SK-N-SH (cell line): ENCODE measurements around the gene SLC12A7. TPM values are rescaled to one million over a fixed set of nuclear protein-coding genes. Genes with fewer than 3 reads are reported as not detected.

Experiments
- CTCF ChIA-PET: fragments of 300-600, 350-600 bp; formaldehyde crosslinking; extraction: SDS; loops from one replicate; lab custom pipeline; 2021; lab: Yijun Ruan, JAX
- POLR2A ChIA-PET: fragments of 350-600 bp; sonication (Branson Sonifier 250); formaldehyde crosslinking; extraction: SDS; loops from one replicate; lab custom pipeline; 2020; ENCODE audit warnings: antibody characterized with exemption, inconsistent platforms; lab: Yijun Ruan, JAX
- DNase-seq: peaks from one replicate; pipeline ENCODE4 v3.0.0; 2012
- H2AFZ ChIP-seq: fragments of 200-600 bp; sonication (generic); 2 replicates; pipeline ENCODE4 v1.8.1; 2016; ENCODE audit warnings: antibody characterized with exemption, mild to moderate bottlenecking, low read depth
- H3F3A ChIP-seq: fragments of 200-600 bp; sonication (generic); replicated peaks from 2 replicates; pipeline ENCODE3; 2016; ENCODE audit warnings: antibody characterized with exemption, mild to moderate bottlenecking; ENCODE audit not compliant: insufficient read depth
- H3K27ac ChIP-seq, 2 experiments: fragments of 200-500 bp in 1 of 2; fragments of 200-600 bp in 1 of 2; sonication (Bioruptor generic) in 1 of 2; sonication (generic), shearing (Covaris generic) in 1 of 2; 2 replicates each; pipeline versions ENCODE4 v1.5.1 to v1.6.1; 2014 to 2016; ENCODE audit warnings: low read depth in 2 of 2, inconsistent platforms in 1 of 2, low read length in 1 of 2, mild to moderate bottlenecking in 1 of 2, mixed read lengths in 1 of 2
- H3K27me3 ChIP-seq: fragments of 200-600 bp; sonication (generic), shearing (Covaris generic); 2 replicates; pipeline ENCODE4 v1.6.1; 2016; ENCODE audit warnings: mixed run types; ENCODE audit not compliant: insufficient read depth
- H3K36me3 ChIP-seq, 2 experiments: fragments of 200-500 bp in 1 of 2; fragments of 200-600 bp in 1 of 2; sonication (Bioruptor generic) in 1 of 2; sonication (generic) in 1 of 2; replicated peaks in 1 of 2; 2 replicates each; pipeline versions ENCODE3 to v1.5.1; 2014 to 2016; ENCODE audit warnings: low read length in 1 of 2, mild to moderate bottlenecking in 1 of 2; ENCODE audit not compliant: insufficient read depth in 2 of 2, control insufficient read depth in 1 of 2
- H3K4me1 ChIP-seq, 2 experiments: fragments of 200-500 bp in 1 of 2; fragments of 200-600 bp in 1 of 2; sonication (Bioruptor generic) in 1 of 2; sonication (generic), shearing (Covaris generic) in 1 of 2; 2 replicates each; pipeline versions ENCODE4 v1.5.1 to v1.6.1; 2014 to 2016; ENCODE audit warnings: low read depth in 1 of 2, low read length in 1 of 2, mixed run types in 1 of 2; ENCODE audit not compliant: insufficient read depth in 2 of 2, control insufficient read depth in 1 of 2
- H3K4me2 ChIP-seq: fragments of 200-600 bp; sonication (generic), shearing (Covaris generic); 2 replicates; pipeline ENCODE4 v1.6.1; 2017; ENCODE audit warnings: mixed run types
- H3K4me3 ChIP-seq, 2 experiments: fragments of 200-500 bp in 1 of 2; fragments of 200-600 bp in 1 of 2; sonication (Bioruptor generic) in 1 of 2; sonication (generic), shearing (Covaris generic) in 1 of 2; 2 replicates each; pipeline versions ENCODE4 v1.5.1 to v1.8.1; 2014 to 2016; ENCODE audit warnings: low read depth in 2 of 2, inconsistent platforms in 1 of 2, low read length in 1 of 2, mild to moderate bottlenecking in 1 of 2, mixed read lengths in 1 of 2, moderate library complexity in 1 of 2
- H3K79me2 ChIP-seq: fragments of 200-600 bp; sonication (generic); 2 replicates; pipeline ENCODE4 v1.8.1; 2017; ENCODE audit warnings: mild to moderate bottlenecking; ENCODE audit not compliant: insufficient read depth
- H3K9ac ChIP-seq: fragments of 200-600 bp; sonication (generic); 2 replicates; pipeline ENCODE4 v1.6.1; 2017; ENCODE audit warnings: mixed run types
- H3K9me2 ChIP-seq: fragments of 200-600 bp; sonication (generic); 2 replicates; pipeline ENCODE4 v1.6.1; 2017; ENCODE audit warnings: mixed run types
- H3K9me3 ChIP-seq: fragments of 200-600 bp; sonication (generic); 2 replicates; pipeline ENCODE4 v1.6.1; 2017; ENCODE audit warnings: mixed run types, mild to moderate bottlenecking, moderate library complexity
- H4K20me1 ChIP-seq: fragments of 200-600 bp; sonication (generic); 2 replicates; pipeline ENCODE4 v1.6.1; 2017; ENCODE audit warnings: mild to moderate bottlenecking, mixed run types; ENCODE audit not compliant: insufficient read depth
- ELF1 ChIP-seq: IDR thresholded peaks from 2 replicates; pipeline ENCODE4 v1.4.0; 2012
- GATA2 ChIP-seq: sonication (generic); formaldehyde crosslinking; IDR thresholded peaks from 2 replicates; pipeline ENCODE4 v1.5.0; 2020; ENCODE audit warnings: mild to moderate bottlenecking, missing genetic modification reagents
- MEF2A ChIP-seq: IDR thresholded peaks from 2 replicates; pipeline ENCODE4 v1.4.0; 2012; ENCODE audit warnings: low read depth, borderline replicate concordance
- NRF1 ChIP-seq: IDR thresholded peaks from 2 replicates; pipeline ENCODE4 v1.6.1; 2012; ENCODE audit warnings: low read depth, mild to moderate bottlenecking, low read length
- RCOR1 ChIP-seq: fragments of 150-350 bp; IDR thresholded peaks from 2 replicates; pipeline ENCODE4 v1.6.1; 2017; ENCODE audit warnings: antibody characterized with exemption, low read length
- RFX5 ChIP-seq: IDR thresholded peaks from 2 replicates; pipeline ENCODE4 v1.6.1; 2012; ENCODE audit warnings: mild to moderate bottlenecking, improper control_type of control experiment, low read length
- SIN3A ChIP-seq: IDR thresholded peaks from 2 replicates; pipeline ENCODE4 v1.6.1; 2012; ENCODE audit warnings: low read depth, mild to moderate bottlenecking, low read length, moderate library complexity, borderline replicate concordance
- SMC3 ChIP-seq: IDR thresholded peaks from 2 replicates; pipeline ENCODE4 v1.6.1; 2012; ENCODE audit warnings: low read depth, low read length, improper control_type of control experiment
- YY1 ChIP-seq: IDR thresholded peaks from 2 replicates; pipeline ENCODE4 v1.4.0; 2012; ENCODE audit warnings: low read depth, mild to moderate bottlenecking
- WGBS: methylation state at CpG from one replicate; pipeline ENCODE4 v1.1.6; 2017; ENCODE audit warnings: low lambda C conversion rate; 5-methylcytosine and 5-hydroxymethylcytosine counted together
- polyA plus RNA-seq, 3 experiments: library from polyadenylated mRNA; depleted of rRNA; stranded (reverse); fragments of >200 nt; gene quantifications; 2 replicates each; pipeline ENCODE4 v1.2.3, GENCODE V29; 2012
- TF ChIP-seq, protein P1 (sequence below): IDR thresholded peaks from 2 replicates; pipeline ENCODE4 v1.4.0; 2012; ENCODE audit warnings: low read depth, borderline replicate concordance
- TF ChIP-seq, protein P2 (sequence below): fragments of 200-600 bp; sonication (generic); IDR thresholded peaks from 2 replicates; pipeline ENCODE4 v1.6.1; 2017; ENCODE audit warnings: antibody characterized with exemption, mild to moderate bottlenecking, moderate library complexity
- TF ChIP-seq, protein P3 (sequence below): IDR thresholded peaks from 2 replicates; pipeline ENCODE4 v1.4.0; 2012; ENCODE audit warnings: low read depth, borderline replicate concordance
- TF ChIP-seq, protein P4 (sequence below): fragments of 150-350 bp; IDR thresholded peaks from 2 replicates; pipeline ENCODE4 v1.6.1; 2017; ENCODE audit warnings: antibody characterized with exemption, low read length, low read depth, borderline replicate concordance
- TF ChIP-seq, protein P5 (sequence below): IDR thresholded peaks from 2 replicates; pipeline ENCODE4; 2012

The SLC12A7 gene
- polyA plus RNA-seq, 1 of the 3 experiments (the other 2 are of a cell fraction), result 2.6 TPM

DNA sequence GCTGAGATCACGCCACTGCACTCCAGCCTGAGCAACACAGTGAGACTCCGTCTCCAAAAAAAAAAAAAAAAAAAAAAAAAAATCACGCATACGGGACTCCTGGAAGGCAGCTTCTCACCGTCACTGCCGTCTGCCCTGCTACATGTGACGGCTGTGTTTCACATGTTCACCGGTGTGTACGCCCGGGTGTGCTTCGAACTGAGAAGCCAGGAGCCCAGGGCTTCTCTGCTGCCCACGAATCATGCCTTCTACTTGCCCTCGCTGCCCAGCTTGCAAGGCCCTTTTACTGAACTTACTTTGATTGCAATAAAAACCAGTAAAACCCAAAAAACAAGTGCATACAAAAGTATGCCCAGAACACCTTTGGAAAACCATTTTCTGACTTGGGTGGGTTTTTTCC, 109.0 kb downstream of the SLC12A7 start (continued):
- TF ChIP-seq, protein P1, sequence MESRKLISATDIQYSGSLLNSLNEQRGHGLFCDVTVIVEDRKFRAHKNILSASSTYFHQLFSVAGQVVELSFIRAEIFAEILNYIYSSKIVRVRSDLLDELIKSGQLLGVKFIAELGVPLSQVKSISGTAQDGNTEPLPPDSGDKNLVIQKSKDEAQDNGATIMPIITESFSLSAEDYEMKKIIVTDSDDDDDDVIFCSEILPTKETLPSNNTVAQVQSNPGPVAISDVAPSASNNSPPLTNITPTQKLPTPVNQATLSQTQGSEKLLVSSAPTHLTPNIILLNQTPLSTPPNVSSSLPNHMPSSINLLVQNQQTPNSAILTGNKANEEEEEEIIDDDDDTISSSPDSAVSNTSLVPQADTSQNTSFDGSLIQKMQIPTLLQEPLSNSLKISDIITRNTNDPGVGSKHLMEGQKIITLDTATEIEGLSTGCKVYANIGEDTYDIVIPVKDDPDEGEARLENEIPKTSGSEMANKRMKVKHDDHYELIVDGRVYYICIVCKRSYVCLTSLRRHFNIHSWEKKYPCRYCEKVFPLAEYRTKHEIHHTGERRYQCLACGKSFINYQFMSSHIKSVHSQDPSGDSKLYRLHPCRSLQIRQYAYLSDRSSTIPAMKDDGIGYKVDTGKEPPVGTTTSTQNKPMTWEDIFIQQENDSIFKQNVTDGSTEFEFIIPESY, result no peak
- no peak for TF ChIP-seq NRF1
- TF ChIP-seq, protein P2, sequence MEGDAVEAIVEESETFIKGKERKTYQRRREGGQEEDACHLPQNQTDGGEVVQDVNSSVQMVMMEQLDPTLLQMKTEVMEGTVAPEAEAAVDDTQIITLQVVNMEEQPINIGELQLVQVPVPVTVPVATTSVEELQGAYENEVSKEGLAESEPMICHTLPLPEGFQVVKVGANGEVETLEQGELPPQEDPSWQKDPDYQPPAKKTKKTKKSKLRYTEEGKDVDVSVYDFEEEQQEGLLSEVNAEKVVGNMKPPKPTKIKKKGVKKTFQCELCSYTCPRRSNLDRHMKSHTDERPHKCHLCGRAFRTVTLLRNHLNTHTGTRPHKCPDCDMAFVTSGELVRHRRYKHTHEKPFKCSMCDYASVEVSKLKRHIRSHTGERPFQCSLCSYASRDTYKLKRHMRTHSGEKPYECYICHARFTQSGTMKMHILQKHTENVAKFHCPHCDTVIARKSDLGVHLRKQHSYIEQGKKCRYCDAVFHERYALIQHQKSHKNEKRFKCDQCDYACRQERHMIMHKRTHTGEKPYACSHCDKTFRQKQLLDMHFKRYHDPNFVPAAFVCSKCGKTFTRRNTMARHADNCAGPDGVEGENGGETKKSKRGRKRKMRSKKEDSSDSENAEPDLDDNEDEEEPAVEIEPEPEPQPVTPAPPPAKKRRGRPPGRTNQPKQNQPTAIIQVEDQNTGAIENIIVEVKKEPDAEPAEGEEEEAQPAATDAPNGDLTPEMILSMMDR, result no peak
- TF ChIP-seq SMC3, result no peak
- TF ChIP-seq, protein P3, sequence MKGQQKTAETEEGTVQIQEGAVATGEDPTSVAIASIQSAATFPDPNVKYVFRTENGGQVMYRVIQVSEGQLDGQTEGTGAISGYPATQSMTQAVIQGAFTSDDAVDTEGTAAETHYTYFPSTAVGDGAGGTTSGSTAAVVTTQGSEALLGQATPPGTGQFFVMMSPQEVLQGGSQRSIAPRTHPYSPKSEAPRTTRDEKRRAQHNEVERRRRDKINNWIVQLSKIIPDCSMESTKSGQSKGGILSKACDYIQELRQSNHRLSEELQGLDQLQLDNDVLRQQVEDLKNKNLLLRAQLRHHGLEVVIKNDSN, result no peak

DNA sequence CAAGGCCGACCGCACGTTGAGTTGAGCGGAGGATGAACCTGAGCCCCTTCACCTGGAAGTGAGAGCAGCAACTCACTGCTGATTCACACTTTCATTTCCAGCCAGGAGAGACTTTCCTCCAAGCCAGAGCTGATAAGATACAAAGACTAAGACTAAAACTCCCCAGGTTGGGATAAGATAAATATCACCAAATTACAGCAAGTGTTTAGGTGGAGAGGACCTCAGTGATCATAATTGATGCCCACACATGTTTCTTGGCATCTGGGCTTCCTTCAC, 109.7 kb downstream of the SLC12A7 start:
- Histone ChIP-seq H3F3A (no peaks in the 10 kb centered on the region), H3K79me2 (no peaks in the 10 kb centered on the region), H3K4me1 (peaks cover 0 to 2% of the 10 kb centered on the region in 2 experiments; a peak in 1 of 4 replicates), H3K9me3 (no peaks in the 10 kb centered on the region), H3K9me2 (no peaks in the 10 kb centered on the region), H3K9ac (no peak overlapping the region), H3K27ac (no peak overlapping the region), H2AFZ (no peak overlapping the region), H3K36me3 (no peaks in the 10 kb centered on the region), H4K20me1 (no peaks in the 10 kb centered on the region), H3K27me3 (peaks cover 35% of the 10 kb centered on the region), H3K4me2 (no peak overlapping the region), H3K4me3 (no peak overlapping the region)
- ChIA-PET CTCF (interaction anchor here (1.2 to 2.5 kb wide), 4 partner anchors 12 to 166 kb away, joined by 4 to 9 read pairs (median 6); no protein-coding TSS in a partner anchor), POLR2A (no interaction called here)
- TF ChIP-seq, protein P4, sequence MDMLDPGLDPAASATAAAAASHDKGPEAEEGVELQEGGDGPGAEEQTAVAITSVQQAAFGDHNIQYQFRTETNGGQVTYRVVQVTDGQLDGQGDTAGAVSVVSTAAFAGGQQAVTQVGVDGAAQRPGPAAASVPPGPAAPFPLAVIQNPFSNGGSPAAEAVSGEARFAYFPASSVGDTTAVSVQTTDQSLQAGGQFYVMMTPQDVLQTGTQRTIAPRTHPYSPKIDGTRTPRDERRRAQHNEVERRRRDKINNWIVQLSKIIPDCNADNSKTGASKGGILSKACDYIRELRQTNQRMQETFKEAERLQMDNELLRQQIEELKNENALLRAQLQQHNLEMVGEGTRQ, result no peak
- TF ChIP-seq RFX5 (no peak), YY1 (no peak), GATA2 (CRISPR knock-in tag) (no peak), ELF1 (no peak), RCOR1 (no peak), MEF2A (no peak), SIN3A (no peak), SMC3 (no peak)
- TF ChIP-seq, protein P5, sequence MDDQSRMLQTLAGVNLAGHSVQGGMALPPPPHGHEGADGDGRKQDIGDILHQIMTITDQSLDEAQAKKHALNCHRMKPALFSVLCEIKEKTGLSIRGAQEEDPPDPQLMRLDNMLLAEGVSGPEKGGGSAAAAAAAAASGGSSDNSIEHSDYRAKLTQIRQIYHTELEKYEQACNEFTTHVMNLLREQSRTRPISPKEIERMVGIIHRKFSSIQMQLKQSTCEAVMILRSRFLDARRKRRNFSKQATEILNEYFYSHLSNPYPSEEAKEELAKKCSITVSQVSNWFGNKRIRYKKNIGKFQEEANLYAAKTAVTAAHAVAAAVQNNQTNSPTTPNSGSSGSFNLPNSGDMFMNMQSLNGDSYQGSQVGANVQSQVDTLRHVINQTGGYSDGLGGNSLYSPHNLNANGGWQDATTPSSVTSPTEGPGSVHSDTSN, result no peak
- 87% methylated on average over 4 of the region's 4 CpGs for WGBS
- DNase-seq, result no peak
